Karpas-422 (cell line): ENCODE measurements around the gene HACD2. TPM values are rescaled to one million over a fixed set of nuclear protein-coding genes. Genes with fewer than 3 reads are reported as not detected.

Experiments
- DNase-seq: peaks from one replicate; pipeline ENCODE4 v3.0.0-alpha.2; 2015
- H2AFZ ChIP-seq: fragments of 200-600 bp; sonication (generic); 2 replicates; pipeline ENCODE4 v1.6.1; 2014; ENCODE audit warnings: antibody characterized with exemption, low read length, mixed read lengths
- H3K27ac ChIP-seq: fragments of 200-600 bp; sonication (generic); 2 replicates; pipeline ENCODE4 v1.5.1; 2014; ENCODE audit warnings: mild to moderate bottlenecking, low read length, moderate library complexity
- H3K27me3 ChIP-seq: fragments of 200-600 bp; sonication (generic); 2 replicates; pipeline ENCODE4 v1.6.1; 2014; ENCODE audit warnings: low read length, mixed read lengths
- H3K36me3 ChIP-seq: fragments of 200-600 bp; sonication (generic); 2 replicates; pipeline ENCODE4 v1.6.1; 2014; ENCODE audit warnings: low read length, mixed read lengths; ENCODE audit not compliant: insufficient read depth
- H3K4me1 ChIP-seq: fragments of 200-600 bp; sonication (generic); 2 replicates; pipeline ENCODE4 v1.6.1; 2014; ENCODE audit warnings: mild to moderate bottlenecking, low read length, mixed read lengths
- H3K4me2 ChIP-seq: fragments of 200-600 bp; sonication (generic); 2 replicates; pipeline ENCODE4 v1.6.1; 2014; ENCODE audit warnings: low read length, low read depth, mild to moderate bottlenecking; ENCODE audit not compliant: poor library complexity, severe bottlenecking
- H3K4me3 ChIP-seq: fragments of 200-600 bp; sonication (generic); 2 replicates; pipeline ENCODE4 v1.5.1; 2014; ENCODE audit warnings: mild to moderate bottlenecking, antibody characterized with exemption, low read length, mixed read lengths
- H3K79me2 ChIP-seq: fragments of 200-600 bp; sonication (generic); 2 replicates; pipeline ENCODE4 v1.6.1; 2014; ENCODE audit warnings: mild to moderate bottlenecking, low read length, mixed read lengths
- H3K9ac ChIP-seq: fragments of 200-600 bp; sonication (generic); 2 replicates; pipeline ENCODE4 v1.6.0; 2014; ENCODE audit warnings: low read length
- H3K9me2 ChIP-seq: fragments of 200-600 bp; sonication (generic), shearing (Covaris generic); replicated peaks from 2 replicates; pipeline ENCODE4 v1.6.0; 2014; ENCODE audit warnings: mild to moderate bottlenecking, low read length, moderate library complexity; ENCODE audit not compliant: insufficient read depth
- H3K9me3 ChIP-seq: fragments of 300-700, 200-600 bp; sonication (generic); 2 replicates; pipeline ENCODE4 v1.6.1; 2014; ENCODE audit warnings: low read length, mixed read lengths
- H4K20me1 ChIP-seq: fragments of 200-600 bp; sonication (generic); 2 replicates; pipeline ENCODE4 v1.6.1; 2014; ENCODE audit warnings: mild to moderate bottlenecking, antibody characterized with exemption, low read length, low read depth; ENCODE audit not compliant: insufficient read depth
- total RNA-seq: library from RNA; depleted of rRNA; stranded (reverse); fragments of >200 nt; shearing (Covaris generic); gene quantifications from 2 replicates; pipeline ENCODE4 v1.2.3, GENCODE V29; 2014; ENCODE audit warnings: low replicate concordance

The HACD2 gene
- total RNA-seq, 1 experiment from 2014 or later, result 75.7 TPM

- H3K36me3 ChIP-seq, result no peaks in the 10 kb centered on the region
Observed at GRCh38 chr3:123536153-123536895, 48.5 kb downstream of the HACD2 start.

DNA sequence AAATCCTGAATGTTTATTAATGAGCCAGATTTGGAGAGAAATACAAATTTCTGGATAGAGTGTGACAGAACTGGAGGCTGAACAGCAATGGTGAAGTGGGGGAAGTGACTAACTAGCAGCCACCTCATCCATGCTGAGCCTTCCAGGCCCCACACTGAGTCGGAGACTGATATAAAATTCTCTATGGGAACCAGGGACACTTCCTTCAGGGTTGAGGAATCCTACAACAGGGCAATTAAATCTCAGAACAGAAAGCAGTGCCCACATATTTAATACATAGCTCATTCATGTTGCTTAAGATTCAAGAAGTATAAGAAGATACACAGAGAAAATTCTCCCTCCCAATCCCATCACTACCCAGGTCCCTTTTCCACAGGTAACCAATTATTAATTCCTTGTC lies 49.3 kb downstream of the HACD2 start:
- no peaks in the 10 kb centered on the region for H3K9me3 ChIP-seq
- no peaks in the 10 kb centered on the region for H4K20me1 ChIP-seq
- DNase-seq, result no peak
- peaks cover 92% of the 10 kb centered on the region for H3K79me2 ChIP-seq
- no peaks in the 10 kb centered on the region for H3K36me3 ChIP-seq
- H3K27me3 ChIP-seq, result no peaks in the 10 kb centered on the region
- no peak overlapping the region for H3K27ac ChIP-seq
- H3K9me2 ChIP-seq, result no peaks in the 10 kb centered on the region
- no peaks in the 10 kb centered on the region for H3K4me1 ChIP-seq
- H3K4me3 ChIP-seq, result no peak overlapping the region
- no peak overlapping the region for H2AFZ ChIP-seq
- H3K9ac ChIP-seq, result no peak overlapping the region
- H3K4me2 ChIP-seq, result no peak overlapping the region

More at GRCh38 chr3:123536153-123536895, 48.5 kb downstream of the HACD2 start:
- H3K9me2 ChIP-seq, result no peaks in the 10 kb centered on the region
- H2AFZ ChIP-seq, result no peak overlapping the region
- no peaks in the 10 kb centered on the region for H3K4me1 ChIP-seq
- no peak for DNase-seq
- peaks cover 90% of the 10 kb centered on the region for H3K79me2 ChIP-seq
- no peak overlapping the region for H3K9ac ChIP-seq
- H3K9me3 ChIP-seq, result no peaks in the 10 kb centered on the region
- no peaks in the 10 kb centered on the region for H3K27me3 ChIP-seq
- H3K27ac ChIP-seq, result no peak overlapping the region
- no peaks in the 10 kb centered on the region for H4K20me1 ChIP-seq
- H3K4me2 ChIP-seq, result no peak overlapping the region
- no peak overlapping the region for H3K4me3 ChIP-seq

- H3K4me2 ChIP-seq, result no peak overlapping the region
- H3K4me3 ChIP-seq, result no peak overlapping the region
- no peaks in the 10 kb centered on the region for H3K36me3 ChIP-seq
Observed at GRCh38 chr3:123534264-123534663, 50.6 kb downstream of the HACD2 start.

GRCh38 chr3:123533554-123534159 lies 51.2 kb downstream of the HACD2 start:
- no peak overlapping the region for H3K27ac ChIP-seq
- no peaks in the 10 kb centered on the region for H4K20me1 ChIP-seq
- H3K4me1 ChIP-seq, result no peaks in the 10 kb centered on the region
- H2AFZ ChIP-seq, result no peak overlapping the region
- H3K4me3 ChIP-seq, result no peak overlapping the region
- H3K79me2 ChIP-seq, result peaks cover 83% of the 10 kb centered on the region
- no peak overlapping the region for H3K9ac ChIP-seq
- no peaks in the 10 kb centered on the region for H3K9me2 ChIP-seq
- no peaks in the 10 kb centered on the region for H3K9me3 ChIP-seq
- H3K4me2 ChIP-seq, result no peak overlapping the region
- H3K27me3 ChIP-seq, result no peaks in the 10 kb centered on the region
- no peaks in the 10 kb centered on the region for H3K36me3 ChIP-seq
- DNase-seq, result no peak

More at GRCh38 chr3:123534264-123534663, 50.6 kb downstream of the HACD2 start:
- no peak overlapping the region for H3K9ac ChIP-seq
- no peak for DNase-seq
- no peaks in the 10 kb centered on the region for H3K9me3 ChIP-seq
- H2AFZ ChIP-seq, result no peak overlapping the region
- peaks cover 87% of the 10 kb centered on the region for H3K79me2 ChIP-seq
- H3K27me3 ChIP-seq, result no peaks in the 10 kb centered on the region
- H4K20me1 ChIP-seq, result no peaks in the 10 kb centered on the region
- no peaks in the 10 kb centered on the region for H3K9me2 ChIP-seq
- H3K27ac ChIP-seq, result no peak overlapping the region
- no peaks in the 10 kb centered on the region for H3K4me1 ChIP-seq

DNA sequence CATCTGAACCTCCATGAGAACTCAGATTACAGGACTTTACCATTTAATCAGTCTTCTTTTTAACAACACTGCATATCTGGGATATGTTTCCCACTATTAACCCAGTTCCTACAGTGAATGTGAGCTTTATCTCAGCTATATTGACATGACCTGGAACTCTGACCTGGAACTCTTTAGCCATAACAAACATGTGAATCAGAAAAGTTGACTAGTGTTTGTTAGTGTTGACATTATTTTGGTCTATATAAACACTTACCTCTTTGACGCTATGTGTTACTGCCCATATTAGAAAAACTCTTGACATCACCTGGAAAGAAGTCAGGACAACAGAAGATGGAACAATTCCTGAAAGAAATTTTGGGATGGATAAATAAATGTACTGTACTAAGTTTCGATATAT lies 56.7 kb downstream of the HACD2 start:
- H3K4me1 ChIP-seq, result no peaks in the 10 kb centered on the region
- no peak overlapping the region for H3K4me2 ChIP-seq
- no peak overlapping the region for H3K4me3 ChIP-seq
- H3K79me2 ChIP-seq, result peaks cover 64% of the 10 kb centered on the region
- peaks cover 9% of the 10 kb centered on the region; the same call in 1 of the 2 replicates for H3K36me3 ChIP-seq
- no peaks in the 10 kb centered on the region for H3K9me3 ChIP-seq
- no peak overlapping the region for H2AFZ ChIP-seq
- H4K20me1 ChIP-seq, result no peaks in the 10 kb centered on the region
- H3K9me2 ChIP-seq, result no peaks in the 10 kb centered on the region
- no peaks in the 10 kb centered on the region for H3K27me3 ChIP-seq
- DNase-seq, result no peak
- H3K27ac ChIP-seq, result no peak overlapping the region
- no peak overlapping the region for H3K9ac ChIP-seq

DNA sequence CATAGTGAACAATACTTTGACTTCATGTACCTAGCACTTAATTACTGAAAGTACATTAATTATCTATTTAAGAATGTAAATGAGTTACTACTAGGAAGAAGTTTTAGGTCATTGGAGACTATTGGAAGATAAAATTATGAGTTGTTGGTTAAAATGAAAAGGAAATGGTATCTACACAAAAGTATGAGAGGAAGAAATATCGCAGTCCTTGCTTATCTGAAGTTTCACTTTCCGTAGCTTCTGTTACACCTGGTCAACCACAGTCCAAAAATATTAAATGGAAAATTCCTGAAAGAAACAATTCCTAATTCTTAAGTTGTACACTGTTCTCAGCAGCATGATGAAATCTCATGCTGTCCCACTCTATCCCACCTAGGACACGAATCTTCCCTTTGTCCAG lies 57.8 kb downstream of the HACD2 start:
- no peaks in the 10 kb centered on the region for H3K9me2 ChIP-seq
- no peaks in the 10 kb centered on the region for H3K9me3 ChIP-seq
- DNase-seq, result no peak
- H3K27me3 ChIP-seq, result no peaks in the 10 kb centered on the region
- peaks cover 60% of the 10 kb centered on the region for H3K79me2 ChIP-seq
- no peak overlapping the region for H3K27ac ChIP-seq
- no peak overlapping the region for H3K4me2 ChIP-seq
- no peak overlapping the region for H3K4me3 ChIP-seq
- no peaks in the 10 kb centered on the region for H3K4me1 ChIP-seq
- no peaks in the 10 kb centered on the region for H4K20me1 ChIP-seq
- H3K36me3 ChIP-seq, result peaks cover 9% of the 10 kb centered on the region; the same call in 1 of the 2 replicates
- no peak overlapping the region for H2AFZ ChIP-seq
- H3K9ac ChIP-seq, result no peak overlapping the region

DNA sequence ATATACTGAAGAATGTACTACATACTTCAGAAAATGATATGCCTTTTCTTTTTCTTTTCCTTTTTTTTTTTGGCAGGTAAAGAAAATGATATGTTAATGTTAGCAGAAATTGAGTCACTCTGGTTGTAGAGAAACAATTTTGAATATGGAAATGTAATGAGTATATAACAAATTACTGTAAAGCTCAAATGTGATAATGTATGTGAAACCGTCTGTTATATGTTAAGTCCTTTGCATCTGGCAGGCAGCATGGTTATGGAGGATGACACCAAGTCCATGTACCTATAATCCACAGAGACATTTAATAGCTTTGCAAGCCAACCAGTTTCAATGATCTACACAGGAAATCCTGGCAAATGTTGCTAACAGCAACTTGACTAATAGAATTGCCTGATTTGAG lies 58.4 kb downstream of the HACD2 start:
- H2AFZ ChIP-seq, result no peak overlapping the region
- H3K9me2 ChIP-seq, result no peaks in the 10 kb centered on the region
- no peak overlapping the region for H3K27ac ChIP-seq
- no peak overlapping the region for H3K4me3 ChIP-seq
- no peak overlapping the region for H3K9ac ChIP-seq
- no peak overlapping the region for H3K4me2 ChIP-seq
- no peaks in the 10 kb centered on the region for H3K27me3 ChIP-seq
- H3K79me2 ChIP-seq, result peaks cover 58% of the 10 kb centered on the region
- peaks cover 9% of the 10 kb centered on the region; the same call in 1 of the 2 replicates for H3K36me3 ChIP-seq
- no peak for DNase-seq
- H3K4me1 ChIP-seq, result no peaks in the 10 kb centered on the region
- no peaks in the 10 kb centered on the region for H4K20me1 ChIP-seq
- no peaks in the 10 kb centered on the region for H3K9me3 ChIP-seq

DNA sequence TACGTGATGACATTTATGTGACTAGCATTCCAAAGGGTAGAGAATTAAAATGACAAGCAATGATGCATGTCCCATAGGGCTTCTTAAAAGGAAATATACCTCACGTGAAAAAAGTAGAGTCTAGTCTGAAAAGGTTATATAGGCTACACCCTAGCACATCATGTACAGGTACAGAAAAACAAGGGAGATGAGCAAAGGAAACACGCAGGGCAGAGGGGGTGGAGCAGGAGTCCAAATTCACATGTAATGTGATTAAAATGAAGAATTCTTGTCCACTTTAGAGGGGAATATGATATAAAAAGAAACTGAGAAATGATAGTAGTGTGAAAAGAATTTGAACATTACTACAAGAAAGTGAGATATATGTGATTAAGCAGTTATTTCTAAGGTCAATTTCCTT lies 59.4 kb downstream of the HACD2 start:
- H3K4me3 ChIP-seq, result no peak overlapping the region
- no peaks in the 10 kb centered on the region for H3K9me2 ChIP-seq
- no peak overlapping the region for H3K27ac ChIP-seq
- H2AFZ ChIP-seq, result no peak overlapping the region
- H3K9ac ChIP-seq, result no peak overlapping the region
- DNase-seq, result no peak
- peaks cover 57% of the 10 kb centered on the region for H3K79me2 ChIP-seq
- no peaks in the 10 kb centered on the region for H3K9me3 ChIP-seq
- peaks cover 9% of the 10 kb centered on the region; the same call in 1 of the 2 replicates for H3K36me3 ChIP-seq
- H4K20me1 ChIP-seq, result no peaks in the 10 kb centered on the region
- no peak overlapping the region for H3K4me2 ChIP-seq
- no peaks in the 10 kb centered on the region for H3K4me1 ChIP-seq
- H3K27me3 ChIP-seq, result no peaks in the 10 kb centered on the region
